Right ventricle myocardium superior (tissue), 1 donor: ENCODE data around the gene FAM131A. TPM values are rescaled to one million over a fixed set of nuclear protein-coding genes. Genes with fewer than 3 reads are reported as not detected.
A peak's percentile ranks its signal among the peaks of the same experiment; 100 is the strongest.

Experiments
- ATAC-seq: fragments of 200-7000 bp; cut with Tn5 transposase; one replicate; pipeline ENCODE4 v1.9.1; 2020; ENCODE audit warnings: mild to moderate bottlenecking; ENCODE audit not compliant: poor library complexity
- DNase-seq: peaks from one replicate; pipeline ENCODE4 v3.0.0-alpha.2; 2020
- intact Hi-C: fragments of 100-400 bp; cut with DNase I; formaldehyde crosslinking; loops from one replicate; pipeline ENCODE4 v1.11.2; 2022
- total RNA-seq: library from RNA; stranded (reverse); fragmentation: NEBNext Ultra II Directional; extraction: Animal tissue kit (Norgen Biotek cat#: 25700); gene quantifications from one replicate; pipeline ENCODE4 v1.2.1, GENCODE V29; 2021
- donor health status: DM: no; HTN: yes; CAD: no; lungs with severe emphysema.

Gene FAM131A
- total RNA-seq, 1 donor from 2014 or later: 36.3 TPM

GRCh38 chr3:184381261-184382224 is 44.1 kb downstream of the FAM131A start:
- intact Hi-C loops: no loop called here
- DNase-seq (peak; percentile 71), ATAC-seq (peak; percentile 58)

GRCh38 chr3:184382326-184383032 is 45.1 kb downstream of the FAM131A start:
- intact Hi-C loops: no loop called here
- no peak for ATAC-seq
- DNase-seq: no peak

GRCh38 chr3:184383033-184383740 is 45.8 kb downstream of the FAM131A start:
- ATAC-seq (no peak), DNase-seq (no peak)
- intact Hi-C loops: no loop called here

- DNase-seq (no peak), ATAC-seq (no peak)
- intact Hi-C loops: no loop called here
Observed at GRCh38 chr3:184384342-184384741, 46.9 kb downstream of the FAM131A start.

GRCh38 chr3:184384856-184385422 is 47.5 kb downstream of the FAM131A start:
- no peak for ATAC-seq
- intact Hi-C loops: no loop called here

GRCh38 chr3:184386047-184386806 is 48.8 kb downstream of the FAM131A start:
- intact Hi-C loops: no loop called here
- DNase-seq (no peak), ATAC-seq (no peak)

More at GRCh38 chr3:184384856-184385422, 47.5 kb downstream of the FAM131A start:
- no peak for DNase-seq

GRCh38 chr3:184387174-184387714 is 49.8 kb downstream of the FAM131A start:
- DNase-seq (no peak), ATAC-seq (no peak)
- intact Hi-C loops: no loop called here

- DNase-seq (no peak), ATAC-seq (no peak)
- intact Hi-C loops: no loop called here
Observed at GRCh38 chr3:184388164-184388935, 51.0 kb downstream of the FAM131A start.

GRCh38 chr3:184388936-184389230 is 51.5 kb downstream of the FAM131A start:
- intact Hi-C loops: no loop called here
- ATAC-seq (no peak), DNase-seq (no peak)

GRCh38 chr3:184389384-184389783 is 52.0 kb downstream of the FAM131A start:
- intact Hi-C loops: no loop called here
- no peak for ATAC-seq
- DNase-seq: no peak

GRCh38 chr3:184389935-184390528 is 52.6 kb downstream of the FAM131A start:
- DNase-seq (no peak), ATAC-seq (no peak)
- intact Hi-C loops: no loop called here

GRCh38 chr3:184391266-184391665 is 53.9 kb downstream of the FAM131A start:
- DNase-seq (no peak), ATAC-seq (no peak)
- intact Hi-C loops: no loop called here

GRCh38 chr3:184395320-184395660 is 57.9 kb downstream of the FAM131A start:
- no peak for DNase-seq
- intact Hi-C loops: no loop called here
- ATAC-seq: no peak
